NOMO-1 (cell line): ENCODE results near the gene ZBTB43.
"Not testable (repeated sequence)": the region's sequence is repeated elsewhere in the genome, so short reads cannot be mapped to it uniquely, and the experiment has no call there.

Experiments
- DNase-seq, 2 experiments: peaks; one replicate each; lab custom pipeline; 2025; ENCODE audit not compliant: unreplicated experiment in 2 of 2; lab: John Stamatoyannopoulos, UW

The ZBTB43 gene

GRCh38 chr9:126804696-126805553, at the start of gene ZBTB43:
TSS of gene ZBTB43 (plus strand) at chr9:126805040. CDS start at chr9:126832510, 27,470 bp downstream.
- peak; percentile 90 to 93 for DNase-seq

GRCh38 chr9:126755317-126755875, 49.4 kb upstream of the ZBTB43 start:
- no peak for DNase-seq

GRCh38 chr9:126756238-126756637, 48.6 kb upstream of the ZBTB43 start:
- no peak for DNase-seq

- DNase-seq, result no peak
Measured at GRCh38 chr9:126756876-126757415, 47.9 kb upstream of the ZBTB43 start.

- DNase-seq, result no peak
Measured at GRCh38 chr9:126758916-126759585, 45.8 kb upstream of the ZBTB43 start.

GRCh38 chr9:126761274-126761673, 43.6 kb upstream of the ZBTB43 start:
- DNase-seq, result no peak

- DNase-seq, result no peak
Measured at GRCh38 chr9:126763130-126763764, 41.6 kb upstream of the ZBTB43 start.

GRCh38 chr9:126773004-126773607, 31.7 kb upstream of the ZBTB43 start:
- DNase-seq, result peak; percentile 3 to 7

- DNase-seq, result no peak
Measured at GRCh38 chr9:126775926-126776325, 28.9 kb upstream of the ZBTB43 start.

GRCh38 chr9:126777733-126778132, 27.1 kb upstream of the ZBTB43 start:
- no peak for DNase-seq

- no peak for DNase-seq
Measured at GRCh38 chr9:126778141-126778540, 26.7 kb upstream of the ZBTB43 start.

- not testable (repeated sequence) for DNase-seq
Measured at GRCh38 chr9:126778696-126779095, 26.1 kb upstream of the ZBTB43 start.

GRCh38 chr9:126781186-126782052, 23.4 kb upstream of the ZBTB43 start:
- DNase-seq, result peak; percentile 18 to 45

- DNase-seq, result no peak
Measured at GRCh38 chr9:126782053-126782388, 22.8 kb upstream of the ZBTB43 start.

- DNase-seq, result no peak
Measured at GRCh38 chr9:126783949-126784348, 20.9 kb upstream of the ZBTB43 start.

- DNase-seq, result no peak
Measured at GRCh38 chr9:126784401-126784800, 20.4 kb upstream of the ZBTB43 start.

- DNase-seq, result not testable (repeated sequence)
Measured at GRCh38 chr9:126784841-126785240, 20.0 kb upstream of the ZBTB43 start.

GRCh38 chr9:126788046-126788445, 16.8 kb upstream of the ZBTB43 start:
- DNase-seq, result no peak

- no peak for DNase-seq
Measured at GRCh38 chr9:126788634-126789349, 16.0 kb upstream of the ZBTB43 start.
